ENCODE results near the gene ICAM5.
"Not testable (repeated sequence)": the region's sequence is repeated elsewhere in the genome, so short reads cannot be mapped to it uniquely, and the experiment has no call there.

The ICAM5 gene

DNA sequence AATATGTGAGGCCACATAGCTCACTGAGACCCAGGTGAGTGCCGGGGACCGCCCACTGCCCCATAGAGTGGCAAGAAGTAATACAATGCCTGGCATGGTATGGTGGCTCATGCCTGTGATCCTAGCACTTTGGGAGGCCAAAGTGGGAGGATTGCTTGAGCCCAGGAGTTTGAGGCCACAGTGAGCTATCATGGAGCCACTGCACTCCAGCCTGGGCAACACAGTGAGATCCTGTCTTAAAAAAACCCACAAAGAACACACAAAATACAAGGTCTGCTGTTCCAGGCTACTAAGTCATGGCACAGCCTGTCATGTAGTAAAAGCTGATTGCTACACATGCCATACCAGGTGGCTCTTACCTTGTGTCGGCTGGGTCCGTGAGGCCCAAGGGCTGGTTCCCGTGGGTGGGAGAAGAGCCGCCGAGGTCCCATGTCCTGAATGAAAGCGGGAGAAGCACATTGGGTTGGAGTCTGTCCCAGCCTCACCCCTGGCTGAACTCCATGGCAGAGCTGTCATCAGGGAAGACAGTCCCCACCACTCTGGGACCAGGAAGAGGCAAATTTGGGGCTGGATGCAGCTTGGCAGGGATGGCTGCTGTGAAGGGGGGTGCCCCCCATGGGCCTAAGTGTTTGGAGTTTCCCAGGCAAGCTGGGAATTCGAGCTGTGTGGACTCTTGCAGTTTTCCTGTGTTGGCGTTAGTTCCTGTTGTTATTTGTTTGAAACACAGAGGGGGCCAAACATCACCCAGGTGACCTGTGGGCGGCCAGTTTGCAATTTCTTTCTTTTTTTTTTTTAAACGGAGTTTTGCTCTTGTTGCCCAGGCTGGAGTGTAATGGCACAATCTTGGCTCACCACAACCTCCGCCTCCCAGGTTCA lies 29.3 kb downstream of the ICAM5 start:
- DNase-seq (ENCODE audit: low read depth in 2 of 3, low spot score in 2 of 3) = no peak

DNA sequence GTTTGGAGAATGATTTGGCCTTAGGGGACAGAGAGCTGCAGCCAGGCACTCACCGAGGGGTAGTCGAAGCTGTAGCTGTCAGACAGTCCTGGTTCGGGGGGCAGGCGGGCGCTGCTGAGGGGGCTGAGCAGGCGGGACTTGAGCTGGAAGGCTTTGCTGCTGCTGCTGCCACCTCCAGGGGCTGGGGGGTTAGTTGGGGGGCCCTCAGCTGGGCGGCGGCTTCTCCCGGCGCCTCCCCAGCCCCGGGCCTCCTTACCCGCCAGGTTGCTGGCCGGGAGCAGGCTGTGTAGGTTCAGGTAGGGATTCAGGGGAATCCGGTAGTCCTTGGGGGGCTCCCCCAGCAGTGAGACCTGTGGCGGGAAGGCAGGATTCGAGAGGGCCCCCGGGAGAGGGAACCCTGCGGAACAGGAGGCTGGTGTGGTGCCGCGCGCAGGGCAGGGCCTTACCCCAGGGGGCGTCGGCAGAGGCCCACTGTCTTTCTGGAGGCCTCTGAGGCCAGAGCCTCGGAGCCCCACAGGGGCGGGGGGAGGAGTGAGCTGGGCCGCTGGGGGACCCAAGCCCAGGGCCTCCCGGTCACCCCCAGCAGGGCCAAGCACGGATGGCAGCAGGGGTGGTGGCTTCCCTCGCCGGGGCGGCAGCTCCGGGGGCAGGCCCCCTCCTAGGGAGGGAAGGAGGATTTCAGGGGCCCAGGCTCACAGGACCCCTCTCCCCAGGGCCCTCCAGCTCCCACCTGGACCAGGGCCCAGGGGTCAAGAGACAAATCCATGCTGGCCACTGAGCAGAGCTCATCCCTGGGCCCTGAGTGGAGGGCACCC lies 31.1 kb downstream of the ICAM5 start:
- DNase-seq (ENCODE audit: low read depth in 2 of 3, low spot score in 2 of 3) = no peak

DNA sequence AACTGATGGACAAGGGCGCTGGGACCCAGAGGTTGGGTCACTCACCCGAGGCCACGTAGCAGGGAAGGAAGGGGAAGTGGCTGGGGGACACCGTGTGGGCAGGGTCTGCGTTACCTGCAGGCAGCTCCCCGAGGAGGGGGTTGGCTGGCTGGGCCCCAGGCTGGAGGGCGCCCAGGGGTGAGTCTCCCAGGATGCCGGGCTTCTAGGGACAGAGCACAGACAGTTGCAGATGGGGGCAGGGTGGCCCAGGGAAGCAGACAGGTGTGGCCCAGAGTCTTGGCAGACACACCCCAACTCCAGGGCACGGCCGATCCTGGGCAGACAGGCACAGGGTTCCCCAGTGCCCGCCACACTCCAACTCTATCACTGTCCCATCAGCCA lies 31.7 kb downstream of the ICAM5 start:
- DNase-seq (ENCODE audit: low read depth in 2 of 3, low spot score in 2 of 3) = no peak

GRCh38 chr19:10321874-10322835 lies 32.4 kb downstream of the ICAM5 start:
- DNase-seq (ENCODE audit: low read depth in 2 of 3, low spot score in 2 of 3) = no peak

DNA sequence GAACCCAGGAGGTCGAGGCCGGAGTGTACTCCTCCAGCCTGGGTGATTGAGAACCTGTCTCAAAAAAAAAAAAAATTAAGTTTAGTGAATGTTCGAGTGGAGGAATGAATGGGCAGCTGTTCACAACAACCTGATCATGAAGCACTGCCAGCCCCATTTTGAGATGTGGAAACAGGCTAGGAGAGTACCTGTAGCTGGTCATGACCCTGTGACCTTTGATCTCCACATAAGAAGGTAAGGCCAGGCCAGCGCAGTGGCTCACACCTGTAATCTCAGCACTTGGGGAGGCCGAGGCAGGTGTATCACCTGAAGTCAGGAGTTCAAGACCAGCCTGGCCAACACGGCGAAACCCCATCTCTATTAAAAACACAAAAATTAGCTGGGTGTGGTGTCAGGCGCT lies 36.0 kb downstream of the ICAM5 start:
- DNase-seq (ENCODE audit: low read depth in 2 of 3, low spot score in 2 of 3) = no peak

GRCh38 chr19:10327793-10328192 lies 38.0 kb downstream of the ICAM5 start:
- no peak for DNase-seq (ENCODE audit: low read depth in 2 of 3, low spot score in 2 of 3)

DNA sequence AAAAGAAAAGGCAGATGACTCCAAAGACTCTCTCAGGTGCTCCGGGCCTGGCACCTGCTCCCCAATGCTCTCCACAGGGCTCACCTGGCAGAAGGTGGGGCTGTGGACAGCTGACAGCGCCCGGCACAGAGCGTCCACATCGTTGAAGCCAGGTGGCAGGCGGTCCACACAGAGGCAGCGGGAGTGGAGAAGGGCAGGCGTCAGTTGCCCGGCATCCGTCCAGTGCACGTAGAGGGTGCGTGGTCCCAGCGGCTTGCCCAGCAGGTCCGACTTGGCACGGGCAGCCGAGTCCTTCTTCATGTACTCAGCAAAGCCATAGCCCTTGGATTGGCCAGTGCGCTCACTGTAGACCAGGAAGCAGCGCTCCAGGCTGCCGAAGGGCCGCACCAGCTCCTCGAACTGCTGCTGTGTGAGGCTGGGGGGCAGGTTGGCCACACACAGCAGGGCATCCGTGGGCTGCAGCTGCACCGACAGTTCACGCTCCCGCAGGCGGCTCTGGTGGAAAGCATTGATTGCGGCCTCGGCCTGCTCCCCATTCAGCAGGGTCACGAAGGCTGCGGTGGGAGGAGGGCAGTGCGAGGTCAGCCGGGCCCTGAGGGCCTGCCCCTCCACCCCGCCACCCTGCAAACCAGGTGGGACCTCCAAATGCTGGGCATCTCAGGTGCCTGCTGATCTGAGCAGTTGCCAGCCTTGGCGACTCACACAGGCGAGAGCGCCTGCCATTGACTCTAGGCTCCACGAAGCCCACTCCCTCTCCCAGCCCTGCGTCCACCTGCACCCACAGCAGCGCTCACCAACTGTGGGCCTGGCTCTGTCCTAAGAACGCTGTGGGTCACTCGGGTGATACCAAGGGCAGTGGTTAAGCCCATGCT lies 39.0 kb downstream of the ICAM5 start:
- DNase-seq (ENCODE audit: low read depth in 2 of 3, low spot score in 2 of 3) = no peak

DNA sequence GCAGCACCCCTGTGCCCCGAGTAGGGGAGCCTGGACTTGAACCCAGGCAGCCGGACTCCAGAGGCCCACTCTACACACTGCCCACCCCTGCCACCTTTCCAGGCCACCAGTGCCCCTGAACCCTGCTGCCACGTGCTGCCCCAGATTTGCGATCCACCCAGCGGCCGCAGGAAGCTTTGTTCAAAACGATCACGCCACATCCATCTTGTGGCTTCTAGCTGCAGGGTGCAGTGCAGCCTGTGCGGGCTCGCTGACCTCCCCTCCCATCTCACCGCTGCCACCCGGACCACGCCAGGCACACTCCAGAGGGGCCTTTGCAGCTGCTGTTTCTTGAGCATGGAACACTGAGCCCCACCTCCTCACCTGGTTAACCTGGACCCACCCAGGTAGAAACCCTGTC lies 39.8 kb downstream of the ICAM5 start:
- DNase-seq (ENCODE audit: low read depth in 2 of 3, low spot score in 2 of 3) = no peak

DNA sequence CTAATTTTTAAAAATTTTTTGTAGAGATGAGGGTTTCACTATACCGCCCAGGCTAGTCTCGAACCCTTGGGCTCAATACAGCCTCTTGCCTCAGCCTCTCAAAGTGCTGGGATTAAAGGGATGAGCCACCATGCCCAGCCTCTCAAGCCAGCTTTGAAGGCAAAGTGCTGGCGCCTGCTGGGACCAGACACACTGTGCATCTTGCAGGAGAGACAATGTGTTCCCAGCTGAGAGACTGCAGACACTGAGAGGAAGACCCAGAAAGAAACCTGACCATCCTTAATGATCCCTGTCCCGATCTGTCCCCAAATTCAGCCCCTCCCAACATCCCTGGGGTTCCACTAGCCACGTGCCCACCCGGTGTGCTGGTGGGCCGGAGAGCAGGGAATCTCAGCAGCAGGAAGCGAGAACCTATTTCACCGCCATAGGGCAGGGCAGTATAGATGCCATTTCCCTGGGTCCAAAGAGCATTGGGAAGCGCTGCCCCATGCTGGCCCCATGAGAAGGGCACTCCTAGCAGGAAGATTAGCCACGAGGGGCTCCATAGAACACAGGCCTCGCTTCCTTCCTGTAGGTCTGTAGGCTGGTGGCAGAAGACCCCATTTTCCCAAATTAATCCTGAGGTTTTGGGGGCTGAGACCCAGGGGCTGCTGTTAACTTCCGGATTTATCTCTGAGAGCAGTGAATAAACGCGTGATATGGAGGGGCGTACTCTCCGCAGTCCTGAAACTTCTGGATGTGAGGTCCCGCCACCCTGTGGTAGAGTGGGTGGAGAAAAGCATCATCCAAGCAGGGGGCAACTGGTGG lies 42.6 kb downstream of the ICAM5 start:
- DNase-seq (ENCODE audit: low read depth in 2 of 3, low spot score in 2 of 3) = no peak

DNA sequence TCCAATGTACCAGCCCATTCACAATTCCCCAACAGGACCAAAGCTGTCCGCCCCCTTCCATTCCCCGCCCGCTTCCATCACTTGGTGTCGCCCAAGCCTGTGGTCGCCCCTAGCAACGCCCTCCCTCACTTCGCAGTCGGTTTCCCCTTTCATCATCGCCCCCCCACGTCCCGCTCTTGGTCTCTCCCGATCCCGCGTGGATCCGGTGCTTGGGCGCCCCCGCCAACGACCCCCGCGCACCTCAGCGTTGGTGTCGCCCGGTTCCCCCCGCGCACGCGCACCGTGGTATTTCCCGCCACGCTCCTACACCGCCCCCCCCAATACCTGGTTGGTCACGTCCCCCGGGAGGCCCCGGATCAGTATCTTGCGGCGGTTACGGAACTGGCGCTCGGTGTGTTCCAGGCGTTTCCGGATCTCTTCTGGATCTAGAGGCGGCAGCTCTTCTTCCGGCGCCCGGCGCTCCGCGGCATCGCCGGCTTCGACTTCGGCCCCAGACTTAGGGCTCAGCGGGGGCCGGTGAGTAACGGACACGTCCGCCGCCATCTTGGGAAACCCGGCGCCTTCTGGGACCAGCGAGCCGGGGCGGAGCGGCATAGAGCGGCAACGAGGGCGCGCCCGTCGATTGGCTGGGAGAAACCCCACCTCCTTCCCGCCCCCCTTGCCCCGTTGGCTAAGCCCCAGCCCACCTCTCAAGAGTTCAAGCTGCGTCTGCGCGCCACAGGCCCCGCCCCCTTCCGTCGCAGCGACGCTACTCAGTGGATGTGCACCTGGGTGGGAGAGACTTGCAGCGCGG lies 43.4 kb downstream of the ICAM5 start, which contains the start of gene RAVER1:
Gene RAVER1 (minus strand): TSS at position 565 of the 793 bp plus-strand sequence. CDS start 22 bp downstream, at position 543.
- peak; percentile 93 to 95 (median 94) for DNase-seq (ENCODE audit: low read depth in 2 of 3, low spot score in 2 of 3)

DNA sequence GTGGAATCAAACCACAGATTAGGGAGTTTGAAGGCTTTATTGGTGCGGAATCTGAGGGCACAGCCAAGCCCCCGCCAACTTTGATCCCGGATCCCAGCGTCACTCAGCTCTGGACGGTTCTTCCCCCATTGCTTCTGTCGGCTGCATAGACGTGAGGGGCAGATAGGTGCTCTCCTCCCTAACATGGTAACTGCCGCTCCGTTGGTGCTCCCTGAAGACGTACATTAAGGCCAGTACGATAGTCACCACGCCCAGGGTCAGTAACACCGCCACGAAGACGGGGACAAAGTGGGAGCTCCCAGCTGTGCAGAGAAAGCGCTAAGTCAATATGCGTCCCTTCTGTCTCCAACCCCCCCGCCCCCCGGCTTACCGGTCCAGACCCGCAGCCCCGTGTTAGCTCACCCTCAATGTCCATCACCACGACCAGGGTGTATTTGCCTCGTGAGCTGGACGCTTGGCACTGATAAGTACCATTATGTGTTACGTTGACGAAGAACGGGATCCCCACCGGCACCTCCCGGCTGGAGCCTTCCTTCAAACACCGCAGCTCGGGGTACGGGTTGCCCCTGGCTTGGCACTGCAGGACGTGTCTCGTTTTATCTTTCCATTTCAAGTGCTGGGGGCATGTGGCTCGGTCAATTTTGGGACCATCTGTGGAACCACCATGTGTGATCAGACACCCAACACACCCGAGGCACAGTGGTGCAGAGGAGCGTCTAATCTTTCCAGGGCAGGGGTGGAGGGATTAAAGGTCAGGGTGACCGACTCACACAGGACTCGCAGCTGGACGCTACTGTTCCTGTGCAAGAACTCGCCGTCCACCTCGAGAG lies 44.2 kb downstream of the ICAM5 start:
- no peak for DNase-seq (ENCODE audit: low read depth in 2 of 3, low spot score in 2 of 3)

DNA sequence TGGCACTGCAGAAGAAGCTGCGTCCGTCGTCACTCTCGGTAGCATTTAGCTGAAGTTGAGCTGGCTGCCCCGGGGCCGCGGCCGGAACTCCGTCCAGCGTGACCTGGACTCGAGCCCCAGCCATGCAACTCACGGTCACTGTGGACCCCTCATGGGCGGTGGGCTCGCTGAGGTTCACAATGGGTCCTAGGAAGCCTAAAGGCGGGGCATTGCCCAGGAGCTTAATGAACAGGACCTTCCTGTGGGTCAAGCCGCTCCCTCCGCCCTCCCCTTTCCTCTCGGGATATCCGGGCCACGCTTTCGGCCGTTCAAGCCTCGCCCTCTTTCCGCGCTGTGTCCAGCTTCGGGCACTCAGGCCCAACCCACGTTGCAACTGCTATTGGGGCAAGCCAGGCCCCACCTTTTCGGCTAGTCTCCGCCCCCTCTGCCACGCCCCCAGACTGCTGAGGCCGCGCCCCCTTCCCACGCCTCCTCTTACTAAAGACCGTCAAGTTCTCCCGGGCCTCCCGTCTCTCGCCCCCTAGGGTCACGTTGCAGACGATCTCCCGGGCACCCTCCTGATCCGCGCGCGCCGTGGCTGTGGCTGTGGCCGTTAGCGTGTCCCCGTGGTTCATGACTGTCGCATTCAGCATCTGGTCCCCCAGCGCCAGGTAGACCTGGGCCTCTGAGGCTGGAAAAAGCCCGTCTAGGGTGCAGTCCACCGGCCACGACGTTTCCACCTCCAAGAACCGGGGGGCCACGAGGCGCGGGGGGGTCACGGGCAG lies 45.0 kb downstream of the ICAM5 start:
- DNase-seq (ENCODE audit: low read depth in 2 of 3, low spot score in 2 of 3) = peak; percentile 38 to 62 (median 60)

DNA sequence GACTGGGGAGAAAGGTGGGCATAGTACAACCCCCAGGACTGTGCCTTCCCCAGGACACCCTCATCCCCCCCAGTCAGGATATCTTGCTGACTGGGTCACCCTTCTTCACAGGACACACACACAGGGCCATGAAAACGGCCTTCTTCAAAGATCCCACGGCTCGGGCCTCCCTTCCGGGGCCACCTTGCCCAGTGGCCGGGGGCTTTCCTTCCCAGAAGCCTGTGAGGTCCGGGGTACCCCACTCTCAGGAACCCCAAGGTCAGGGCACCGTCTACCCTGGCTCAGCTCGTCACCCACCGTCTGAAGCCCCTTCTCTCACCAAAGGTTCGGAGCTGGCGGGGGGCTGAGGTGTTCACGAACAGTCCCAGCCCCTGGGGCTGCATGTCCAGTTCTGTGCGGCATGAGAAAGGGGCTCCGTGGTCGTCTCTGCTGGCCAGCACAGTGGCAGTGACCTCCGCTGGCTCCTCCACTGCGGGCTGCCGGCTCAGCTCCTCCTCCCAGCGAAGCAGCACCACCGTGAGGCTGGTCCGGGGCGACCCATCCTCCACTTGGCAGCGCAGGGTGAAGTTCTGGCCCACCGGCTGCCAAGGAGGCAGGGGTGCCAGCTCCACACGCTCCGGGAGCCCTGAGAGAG lies 45.7 kb downstream of the ICAM5 start:
- DNase-seq (ENCODE audit: low read depth in 2 of 3, low spot score in 2 of 3) = no peak

- DNase-seq (ENCODE audit: low read depth in 2 of 3, low spot score in 2 of 3) = not testable (repeated sequence)
Observed at GRCh38 chr19:10336725-10337124, 47.0 kb downstream of the ICAM5 start.

- no peak for DNase-seq (ENCODE audit: low read depth in 2 of 3, low spot score in 2 of 3)
Observed at GRCh38 chr19:10338940-10339339, 49.2 kb downstream of the ICAM5 start.

GRCh38 chr19:10339380-10339960 lies 49.7 kb downstream of the ICAM5 start, which contains the start of gene ICAM3:
Gene ICAM3, minus strand, starts transcription at chr19:10339624. Its CDS starts 10 bp downstream, at chr19:10339614.
- peak; percentile 48 to 50 (median 50) for DNase-seq (ENCODE audit: low read depth in 2 of 3, low spot score in 2 of 3)
